GM23338 (cell line): ENCODE data around the gene FBXO15. TPM values are rescaled to one million over a fixed set of nuclear protein-coding genes. Genes with fewer than 3 reads are reported as not detected.

Experiments used
- ATAC-seq: fragments of 200-7000 bp; cut with Tn5 transposase; 3 replicates; pipeline ENCODE4 v1.9.1; 2020
- DNase-seq: peaks from one replicate; pipeline ENCODE4 v3.0.0-alpha.2; 2015; ENCODE audit warnings: low spot score
- H2AFZ ChIP-seq: fragments of 200-600 bp; sonication (generic); 2 replicates; pipeline ENCODE4 v1.8.0; 2016; ENCODE audit warnings: antibody characterized with exemption, mild to moderate bottlenecking, moderate library complexity
- H3F3A ChIP-seq: fragments of 200-600 bp; sonication (generic); replicated peaks from 2 replicates; pipeline ENCODE4 v1.8.0; 2017; ENCODE audit warnings: antibody characterized with exemption, mixed run types, low read depth
- H3K27ac ChIP-seq: fragments of 200-600 bp; sonication (generic); 2 replicates; pipeline ENCODE4 v1.6.1; 2016; ENCODE audit warnings: low read depth
- H3K27me3 ChIP-seq: fragments of 200-600 bp; sonication (generic); 2 replicates; pipeline ENCODE4 v1.8.0; 2016; ENCODE audit warnings: mild to moderate bottlenecking, mixed run types, moderate library complexity; ENCODE audit not compliant: insufficient read depth
- H3K36me3 ChIP-seq: fragments of 200-600 bp; sonication (generic); 2 replicates; pipeline ENCODE4 v1.8.0; 2016; ENCODE audit warnings: mild to moderate bottlenecking; ENCODE audit not compliant: insufficient read depth
- H3K4me1 ChIP-seq: fragments of 200-600 bp; sonication (generic); 2 replicates; pipeline ENCODE4 v1.8.0; 2016; ENCODE audit warnings: mild to moderate bottlenecking, moderate library complexity; ENCODE audit not compliant: insufficient read depth
- H3K4me2 ChIP-seq: fragments of 200-600 bp; sonication (generic); 2 replicates; pipeline ENCODE4 v1.7.1; 2017; ENCODE audit warnings: mixed run types
- H3K4me3 ChIP-seq: fragments of 200-600 bp; sonication (generic); 2 replicates; pipeline ENCODE4 v1.6.1; 2016; ENCODE audit warnings: mixed run types
- H3K79me2 ChIP-seq: fragments of 200-600 bp; sonication (generic); replicated peaks from 2 replicates; pipeline ENCODE4 v1.8.0; 2017; ENCODE audit warnings: mild to moderate bottlenecking; ENCODE audit not compliant: insufficient read depth
- H3K9me2 ChIP-seq: fragments of 200-600 bp; sonication (generic); 2 replicates; pipeline ENCODE4 v1.8.0; 2017; ENCODE audit not compliant: insufficient read depth
- H4K20me1 ChIP-seq: fragments of 200-600 bp; sonication (generic); replicated peaks from 2 replicates; pipeline ENCODE4 v1.8.0; 2017; ENCODE audit warnings: mild to moderate bottlenecking; ENCODE audit not compliant: insufficient read depth
- H3K27ac Mint-ChIP-seq: 2 replicates; pipeline ENCODE4 v1.8.0; 2020; ENCODE audit warnings: inconsistent platforms, mild to moderate bottlenecking, moderate library complexity, mixed read lengths
- H3K27me3 Mint-ChIP-seq: 3 replicates; pipeline ENCODE4 v1.8.0; 2022; ENCODE audit warnings: low read depth, mild to moderate bottlenecking, moderate library complexity, mixed read lengths, inconsistent platforms; ENCODE audit not compliant: insufficient read depth, poor library complexity
- H3K36me3 Mint-ChIP-seq: 3 replicates; pipeline ENCODE4 v1.8.0; 2021; ENCODE audit warnings: low read depth, mild to moderate bottlenecking, inconsistent platforms, moderate library complexity, mixed read lengths
- H3K4me1 Mint-ChIP-seq: 3 replicates; pipeline ENCODE4 v1.8.0; 2020; ENCODE audit warnings: mild to moderate bottlenecking, inconsistent platforms, mixed read lengths
- H3K4me3 Mint-ChIP-seq: 3 replicates; pipeline ENCODE4 v1.8.0; 2021; ENCODE audit warnings: moderate library complexity, mild to moderate bottlenecking, inconsistent platforms, mixed read lengths
- H3K9me3 Mint-ChIP-seq: 3 replicates; pipeline ENCODE4 v1.8.0; 2020; ENCODE audit warnings: moderate library complexity, mild to moderate bottlenecking, inconsistent platforms, mixed read lengths
- CREB1 ChIP-seq: fragments of 250-450 bp; sonication (Bioruptor Pico); IDR thresholded peaks from 2 replicates; pipeline ENCODE4 v1.5.0; 2020; ENCODE audit warnings: low read depth, mild to moderate bottlenecking, moderate library complexity
- EZH2 ChIP-seq: fragments of 200-600 bp; sonication (generic); IDR thresholded peaks from one replicate; pipeline ENCODE4 v1.8.0; 2017; ENCODE audit warnings: antibody characterized with exemption, mild to moderate bottlenecking, low read depth; ENCODE audit not compliant: unreplicated experiment
- EZH2phosphoT487 ChIP-seq: fragments of 200-600 bp; sonication (generic); IDR thresholded peaks from one replicate; pipeline ENCODE4 v1.8.1; 2018; ENCODE audit warnings: antibody characterized with exemption; ENCODE audit not compliant: unreplicated experiment
- JUNB ChIP-seq: IDR thresholded peaks from one replicate; pipeline ENCODE4 v1.6.1; 2016; ENCODE audit warnings: antibody characterized with exemption; ENCODE audit not compliant: unreplicated experiment
- NANOG ChIP-seq: IDR thresholded peaks from 2 replicates; pipeline ENCODE4 v1.6.1; 2016; ENCODE audit warnings: antibody characterized with exemption, borderline replicate concordance
- POLR2AphosphoS5 ChIP-seq: IDR thresholded peaks from 2 replicates; pipeline ENCODE4 v1.6.1; 2016; ENCODE audit warnings: antibody characterized with exemption, low read depth
- STAT1 ChIP-seq: IDR thresholded peaks from one replicate; pipeline ENCODE4 v1.6.1; 2016; ENCODE audit warnings: antibody characterized with exemption; ENCODE audit not compliant: unreplicated experiment
- ZNF114 ChIP-seq: fragments of 250-450 bp; sonication (Bioruptor Pico); IDR thresholded peaks from 2 replicates; pipeline ENCODE4 v1.5.0; 2020; ENCODE audit warnings: mild to moderate bottlenecking, moderate library complexity
- ZNF331 ChIP-seq: fragments of 250-450 bp; sonication (Bioruptor Pico); IDR thresholded peaks from 2 replicates; pipeline ENCODE4 v1.5.0; 2020; ENCODE audit warnings: low read depth, mild to moderate bottlenecking, moderate library complexity
- polyA plus RNA-seq: library from polyadenylated mRNA; unstranded; fragments of >200 nt; fragmentation: Nextera tagmentation; extraction: Ambion mirVana; gene quantifications from 2 replicates; pipeline ENCODE4 v1.2.1, GENCODE V29; 2016
- total RNA-seq: library from RNA; depleted of rRNA; stranded (reverse); fragments of >200 nt; shearing (Covaris generic); gene quantifications from 2 replicates; pipeline ENCODE4 v1.2.3, GENCODE V29; 2014
- TF ChIP-seq, protein P1 (sequence below): IDR thresholded peaks from 2 replicates; pipeline ENCODE4 v1.6.1; 2016; ENCODE audit warnings: antibody characterized with exemption
- TF ChIP-seq, protein P2 (sequence below): fragments of 250-450 bp; sonication (Bioruptor Pico); IDR thresholded peaks from 2 replicates; pipeline ENCODE4 v1.5.0; 2020; ENCODE audit warnings: mild to moderate bottlenecking, moderate library complexity
- TF ChIP-seq, protein P3 (sequence below), 2 experiments: fragments of 200-600 bp in 1 of 2; sonication (generic) in 1 of 2; conservative IDR thresholded peaks; 2 replicates each; pipeline versions ENCODE4 v1.5.1 to v1.6.1; 2016 to 2017; ENCODE audit warnings: antibody characterized with exemption in 2 of 2, low read depth in 2 of 2, mild to moderate bottlenecking in 2 of 2, moderate library complexity in 1 of 2
- TF ChIP-seq, protein P4 (sequence below): IDR thresholded peaks from one replicate; pipeline ENCODE4 v1.6.1; 2018; ENCODE audit warnings: antibody characterized with exemption; ENCODE audit not compliant: unreplicated experiment

Gene FBXO15
- total and polyA plus RNA-seq, 2 experiments from 2014 or later = 0.21 to 0.53 TPM

DNA sequence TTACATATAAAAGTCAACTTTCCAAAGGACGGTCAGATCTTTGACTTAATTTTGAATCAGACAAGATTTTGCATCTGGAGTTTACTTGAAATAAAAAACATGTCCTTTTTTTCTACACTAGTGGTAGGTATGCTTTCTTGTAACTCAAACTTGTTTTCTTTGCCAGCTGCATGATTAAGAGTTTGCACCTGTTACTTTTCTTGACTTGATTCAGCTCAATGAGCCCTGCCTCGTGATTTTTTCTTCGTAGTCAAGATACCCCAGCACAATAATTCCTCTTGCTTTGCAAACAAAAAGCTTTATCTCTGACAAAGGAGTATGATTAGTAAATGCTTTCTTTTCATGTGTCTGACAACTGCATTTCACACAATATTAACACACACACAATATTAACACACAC lies 82.3 kb downstream of the FBXO15 start:
- H3K4me1 Mint-ChIP-seq = peaks cover 8% of the 10 kb centered on the region; the same call in 2 of the 3 replicates
- ATAC-seq = no peak
- Histone ChIP-seq H4K20me1 (no peaks in the 10 kb centered on the region), H3K4me3 (no peak overlapping the region), H3K36me3 (no peaks in the 10 kb centered on the region), H3F3A (no peaks in the 10 kb centered on the region), H3K4me1 (no peaks in the 10 kb centered on the region), H3K4me2 (no peak overlapping the region), H3K27ac (no peak overlapping the region), H3K79me2 (no peaks in the 10 kb centered on the region), H3K27me3 (no peaks in the 10 kb centered on the region), H3K9me2 (no peaks in the 10 kb centered on the region), H2AFZ (no peak overlapping the region)
- H3K9me3 Mint-ChIP-seq = no peaks in the 10 kb centered on the region
- H3K36me3 Mint-ChIP-seq = no peaks in the 10 kb centered on the region
- H3K27me3 Mint-ChIP-seq = peaks cover 7% of the 10 kb centered on the region
- no peak overlapping the region for H3K4me3 Mint-ChIP-seq
- no peak for TF ChIP-seq EZH2
- TF ChIP-seq, protein P1, sequence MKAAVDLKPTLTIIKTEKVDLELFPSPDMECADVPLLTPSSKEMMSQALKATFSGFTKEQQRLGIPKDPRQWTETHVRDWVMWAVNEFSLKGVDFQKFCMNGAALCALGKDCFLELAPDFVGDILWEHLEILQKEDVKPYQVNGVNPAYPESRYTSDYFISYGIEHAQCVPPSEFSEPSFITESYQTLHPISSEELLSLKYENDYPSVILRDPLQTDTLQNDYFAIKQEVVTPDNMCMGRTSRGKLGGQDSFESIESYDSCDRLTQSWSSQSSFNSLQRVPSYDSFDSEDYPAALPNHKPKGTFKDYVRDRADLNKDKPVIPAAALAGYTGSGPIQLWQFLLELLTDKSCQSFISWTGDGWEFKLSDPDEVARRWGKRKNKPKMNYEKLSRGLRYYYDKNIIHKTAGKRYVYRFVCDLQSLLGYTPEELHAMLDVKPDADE = no peak
- no peak for TF ChIP-seq STAT1
- no peak for TF ChIP-seq JUNB
- TF ChIP-seq, protein P2, sequence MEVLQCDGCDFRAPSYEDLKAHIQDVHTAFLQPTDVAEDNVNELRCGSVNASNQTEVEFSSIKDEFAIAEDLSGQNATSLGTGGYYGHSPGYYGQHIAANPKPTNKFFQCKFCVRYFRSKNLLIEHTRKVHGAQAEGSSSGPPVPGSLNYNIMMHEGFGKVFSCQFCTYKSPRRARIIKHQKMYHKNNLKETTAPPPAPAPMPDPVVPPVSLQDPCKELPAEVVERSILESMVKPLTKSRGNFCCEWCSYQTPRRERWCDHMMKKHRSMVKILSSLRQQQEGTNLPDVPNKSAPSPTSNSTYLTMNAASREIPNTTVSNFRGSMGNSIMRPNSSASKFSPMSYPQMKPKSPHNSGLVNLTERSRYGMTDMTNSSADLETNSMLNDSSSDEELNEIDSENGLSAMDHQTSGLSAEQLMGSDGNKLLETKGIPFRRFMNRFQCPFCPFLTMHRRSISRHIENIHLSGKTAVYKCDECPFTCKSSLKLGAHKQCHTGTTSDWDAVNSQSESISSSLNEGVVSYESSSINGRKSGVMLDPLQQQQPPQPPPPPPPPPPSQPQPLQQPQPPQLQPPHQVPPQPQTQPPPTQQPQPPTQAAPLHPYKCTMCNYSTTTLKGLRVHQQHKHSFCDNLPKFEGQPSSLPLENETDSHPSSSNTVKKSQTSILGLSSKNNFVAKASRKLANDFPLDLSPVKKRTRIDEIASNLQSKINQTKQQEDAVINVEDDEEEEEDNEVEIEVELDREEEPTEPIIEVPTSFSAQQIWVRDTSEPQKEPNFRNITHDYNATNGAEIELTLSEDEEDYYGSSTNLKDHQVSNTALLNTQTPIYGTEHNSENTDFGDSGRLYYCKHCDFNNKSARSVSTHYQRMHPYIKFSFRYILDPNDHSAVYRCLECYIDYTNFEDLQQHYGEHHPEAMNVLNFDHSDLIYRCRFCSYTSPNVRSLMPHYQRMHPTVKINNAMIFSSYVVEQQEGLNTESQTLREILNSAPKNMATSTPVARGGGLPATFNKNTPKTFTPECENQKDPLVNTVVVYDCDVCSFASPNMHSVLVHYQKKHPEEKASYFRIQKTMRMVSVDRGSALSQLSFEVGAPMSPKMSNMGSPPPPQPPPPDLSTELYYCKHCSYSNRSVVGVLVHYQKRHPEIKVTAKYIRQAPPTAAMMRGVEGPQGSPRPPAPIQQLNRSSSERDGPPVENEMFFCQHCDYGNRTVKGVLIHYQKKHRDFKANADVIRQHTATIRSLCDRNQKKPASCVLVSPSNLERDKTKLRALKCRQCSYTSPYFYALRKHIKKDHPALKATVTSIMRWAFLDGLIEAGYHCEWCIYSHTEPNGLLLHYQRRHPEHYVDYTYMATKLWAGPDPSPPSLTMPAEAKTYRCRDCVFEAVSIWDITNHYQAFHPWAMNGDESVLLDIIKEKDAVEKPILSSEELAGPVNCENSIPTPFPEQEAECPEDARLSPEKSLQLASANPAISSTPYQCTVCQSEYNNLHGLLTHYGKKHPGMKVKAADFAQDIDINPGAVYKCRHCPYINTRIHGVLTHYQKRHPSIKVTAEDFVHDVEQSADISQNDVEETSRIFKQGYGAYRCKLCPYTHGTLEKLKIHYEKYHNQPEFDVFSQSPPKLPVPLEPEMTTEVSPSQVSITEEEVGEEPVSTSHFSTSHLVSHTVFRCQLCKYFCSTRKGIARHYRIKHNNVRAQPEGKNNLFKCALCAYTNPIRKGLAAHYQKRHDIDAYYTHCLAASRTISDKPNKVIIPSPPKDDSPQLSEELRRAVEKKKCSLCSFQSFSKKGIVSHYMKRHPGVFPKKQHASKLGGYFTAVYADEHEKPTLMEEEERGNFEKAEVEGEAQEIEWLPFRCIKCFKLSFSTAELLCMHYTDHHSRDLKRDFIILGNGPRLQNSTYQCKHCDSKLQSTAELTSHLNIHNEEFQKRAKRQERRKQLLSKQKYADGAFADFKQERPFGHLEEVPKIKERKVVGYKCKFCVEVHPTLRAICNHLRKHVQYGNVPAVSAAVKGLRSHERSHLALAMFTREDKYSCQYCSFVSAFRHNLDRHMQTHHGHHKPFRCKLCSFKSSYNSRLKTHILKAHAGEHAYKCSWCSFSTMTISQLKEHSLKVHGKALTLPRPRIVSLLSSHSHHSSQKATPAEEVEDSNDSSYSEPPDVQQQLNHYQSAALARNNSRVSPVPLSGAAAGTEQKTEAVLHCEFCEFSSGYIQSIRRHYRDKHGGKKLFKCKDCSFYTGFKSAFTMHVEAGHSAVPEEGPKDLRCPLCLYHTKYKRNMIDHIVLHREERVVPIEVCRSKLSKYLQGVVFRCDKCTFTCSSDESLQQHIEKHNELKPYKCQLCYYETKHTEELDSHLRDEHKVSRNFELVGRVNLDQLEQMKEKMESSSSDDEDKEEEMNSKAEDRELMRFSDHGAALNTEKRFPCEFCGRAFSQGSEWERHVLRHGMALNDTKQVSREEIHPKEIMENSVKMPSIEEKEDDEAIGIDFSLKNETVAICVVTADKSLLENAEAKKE (CRISPR knock-in tag) = no peak
- TF ChIP-seq, protein P3, sequence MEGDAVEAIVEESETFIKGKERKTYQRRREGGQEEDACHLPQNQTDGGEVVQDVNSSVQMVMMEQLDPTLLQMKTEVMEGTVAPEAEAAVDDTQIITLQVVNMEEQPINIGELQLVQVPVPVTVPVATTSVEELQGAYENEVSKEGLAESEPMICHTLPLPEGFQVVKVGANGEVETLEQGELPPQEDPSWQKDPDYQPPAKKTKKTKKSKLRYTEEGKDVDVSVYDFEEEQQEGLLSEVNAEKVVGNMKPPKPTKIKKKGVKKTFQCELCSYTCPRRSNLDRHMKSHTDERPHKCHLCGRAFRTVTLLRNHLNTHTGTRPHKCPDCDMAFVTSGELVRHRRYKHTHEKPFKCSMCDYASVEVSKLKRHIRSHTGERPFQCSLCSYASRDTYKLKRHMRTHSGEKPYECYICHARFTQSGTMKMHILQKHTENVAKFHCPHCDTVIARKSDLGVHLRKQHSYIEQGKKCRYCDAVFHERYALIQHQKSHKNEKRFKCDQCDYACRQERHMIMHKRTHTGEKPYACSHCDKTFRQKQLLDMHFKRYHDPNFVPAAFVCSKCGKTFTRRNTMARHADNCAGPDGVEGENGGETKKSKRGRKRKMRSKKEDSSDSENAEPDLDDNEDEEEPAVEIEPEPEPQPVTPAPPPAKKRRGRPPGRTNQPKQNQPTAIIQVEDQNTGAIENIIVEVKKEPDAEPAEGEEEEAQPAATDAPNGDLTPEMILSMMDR (conservative IDR thresholded peaks at IDR 0.05; ENCODE audit: low read depth in 2 of 2) = no peak
- no peak for TF ChIP-seq ZNF114
- TF ChIP-seq CREB1 (CRISPR knock-in tag) = no peak
- TF ChIP-seq POLR2AphosphoS5 = no peak
- TF ChIP-seq, protein P4, sequence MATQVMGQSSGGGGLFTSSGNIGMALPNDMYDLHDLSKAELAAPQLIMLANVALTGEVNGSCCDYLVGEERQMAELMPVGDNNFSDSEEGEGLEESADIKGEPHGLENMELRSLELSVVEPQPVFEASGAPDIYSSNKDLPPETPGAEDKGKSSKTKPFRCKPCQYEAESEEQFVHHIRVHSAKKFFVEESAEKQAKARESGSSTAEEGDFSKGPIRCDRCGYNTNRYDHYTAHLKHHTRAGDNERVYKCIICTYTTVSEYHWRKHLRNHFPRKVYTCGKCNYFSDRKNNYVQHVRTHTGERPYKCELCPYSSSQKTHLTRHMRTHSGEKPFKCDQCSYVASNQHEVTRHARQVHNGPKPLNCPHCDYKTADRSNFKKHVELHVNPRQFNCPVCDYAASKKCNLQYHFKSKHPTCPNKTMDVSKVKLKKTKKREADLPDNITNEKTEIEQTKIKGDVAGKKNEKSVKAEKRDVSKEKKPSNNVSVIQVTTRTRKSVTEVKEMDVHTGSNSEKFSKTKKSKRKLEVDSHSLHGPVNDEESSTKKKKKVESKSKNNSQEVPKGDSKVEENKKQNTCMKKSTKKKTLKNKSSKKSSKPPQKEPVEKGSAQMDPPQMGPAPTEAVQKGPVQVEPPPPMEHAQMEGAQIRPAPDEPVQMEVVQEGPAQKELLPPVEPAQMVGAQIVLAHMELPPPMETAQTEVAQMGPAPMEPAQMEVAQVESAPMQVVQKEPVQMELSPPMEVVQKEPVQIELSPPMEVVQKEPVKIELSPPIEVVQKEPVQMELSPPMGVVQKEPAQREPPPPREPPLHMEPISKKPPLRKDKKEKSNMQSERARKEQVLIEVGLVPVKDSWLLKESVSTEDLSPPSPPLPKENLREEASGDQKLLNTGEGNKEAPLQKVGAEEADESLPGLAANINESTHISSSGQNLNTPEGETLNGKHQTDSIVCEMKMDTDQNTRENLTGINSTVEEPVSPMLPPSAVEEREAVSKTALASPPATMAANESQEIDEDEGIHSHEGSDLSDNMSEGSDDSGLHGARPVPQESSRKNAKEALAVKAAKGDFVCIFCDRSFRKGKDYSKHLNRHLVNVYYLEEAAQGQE = no peak
- no peak for TF ChIP-seq NANOG
- no peak for TF ChIP-seq ZNF331 (CRISPR knock-in tag)
- no peak for TF ChIP-seq EZH2phosphoT487
- H3K27ac Mint-ChIP-seq = no peak overlapping the region
- no peak for DNase-seq
